ENCODE measurements around the gene ELMO1. TPM values are rescaled to one million over a fixed set of nuclear protein-coding genes. Genes with fewer than 3 reads are reported as not detected.
A peak's percentile ranks its signal among the peaks of the same experiment; 100 is the strongest.

ELMO1 gene
- total and polyA plus RNA-seq, 4 donors, result 6.7 to 51.5 (median 14.8) TPM

GRCh38 chr7:37248396-37248861 lies 200.2 kb downstream of the ELMO1 start:
- 85% methylated on average over 3 of the region's 3 CpGs for WGBS
- H3K27ac ChIP-seq (ENCODE audit: low read depth in 1 of 2, low read length in 2 of 2), result no peak overlapping the region

DNA sequence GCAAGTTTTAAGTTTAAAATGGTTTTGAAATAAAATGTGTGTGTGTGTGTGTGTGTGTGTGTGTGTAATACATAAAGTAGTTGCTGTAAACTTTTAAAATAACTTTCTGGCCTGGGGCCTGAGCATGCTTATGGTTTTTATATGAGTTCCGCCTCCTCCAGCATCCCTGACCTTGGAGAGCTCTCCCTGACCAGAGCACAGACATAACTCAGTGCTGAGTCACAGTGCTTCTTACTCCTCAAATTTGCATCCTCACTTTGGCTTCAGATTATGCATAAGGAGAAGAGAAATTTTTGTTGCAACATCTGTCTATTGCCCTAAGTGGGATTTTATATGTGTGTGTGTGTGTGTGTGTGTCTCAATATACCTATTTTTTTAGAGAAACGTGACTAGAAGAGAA lies 200.8 kb downstream of the ELMO1 start:
- no peak overlapping the region for H3K4me3 ChIP-seq (ENCODE audit: low read depth in 1 of 3, low read length in 3 of 3)
- H3K9ac ChIP-seq (ENCODE audit: low read depth in 1 of 2, low read length in 2 of 2), result no peak overlapping the region
- H3K4me1 ChIP-seq (ENCODE audit: control insufficient read depth in 4 of 4, insufficient read depth in 4 of 4, low read length in 3 of 4), result no peaks in the 10 kb centered on the region
- WGBS, result 83% methylated on average over 2 of the region's 2 CpGs
- H3K9me3 ChIP-seq (ENCODE audit: control insufficient read depth in 4 of 4, low read length in 3 of 4), result no peaks in the 10 kb centered on the region
- H3K36me3 ChIP-seq (ENCODE audit: control insufficient read depth in 4 of 4, insufficient read depth in 3 of 4, low read depth in 1 of 4, low read length in 3 of 4), result peaks cover 0 to 5% (median 1%) of the 10 kb centered on the region in 4 donors
- H3K27ac ChIP-seq (ENCODE audit: low read depth in 1 of 2, low read length in 2 of 2), result no peak overlapping the region
- no peaks in the 10 kb centered on the region for H3K27me3 ChIP-seq (ENCODE audit: control insufficient read depth in 4 of 4, insufficient read depth in 4 of 4, low read length in 3 of 4)
- TF ChIP-seq YY1 (IDR thresholded peaks at IDR 0.05) (no peak), SP1 (IDR thresholded peaks at IDR 0.05) (no peak), ATF3 (IDR thresholded peaks at IDR 0.05) (no peak), JUND (IDR thresholded peaks at IDR 0.05) (no peak), TAF1 (conservative IDR thresholded peaks at IDR 0.05) (no peak), EGR1 (IDR thresholded peaks at IDR 0.05; ENCODE audit: low read depth in 2 of 2) (no peak), ZBTB33 (IDR thresholded peaks at IDR 0.05) (no peak), CTCF (IDR thresholded peaks at IDR 0.05; ENCODE audit: low read depth, low read length, missing input control) (no peak)
- TF ChIP-seq, protein P1, sequence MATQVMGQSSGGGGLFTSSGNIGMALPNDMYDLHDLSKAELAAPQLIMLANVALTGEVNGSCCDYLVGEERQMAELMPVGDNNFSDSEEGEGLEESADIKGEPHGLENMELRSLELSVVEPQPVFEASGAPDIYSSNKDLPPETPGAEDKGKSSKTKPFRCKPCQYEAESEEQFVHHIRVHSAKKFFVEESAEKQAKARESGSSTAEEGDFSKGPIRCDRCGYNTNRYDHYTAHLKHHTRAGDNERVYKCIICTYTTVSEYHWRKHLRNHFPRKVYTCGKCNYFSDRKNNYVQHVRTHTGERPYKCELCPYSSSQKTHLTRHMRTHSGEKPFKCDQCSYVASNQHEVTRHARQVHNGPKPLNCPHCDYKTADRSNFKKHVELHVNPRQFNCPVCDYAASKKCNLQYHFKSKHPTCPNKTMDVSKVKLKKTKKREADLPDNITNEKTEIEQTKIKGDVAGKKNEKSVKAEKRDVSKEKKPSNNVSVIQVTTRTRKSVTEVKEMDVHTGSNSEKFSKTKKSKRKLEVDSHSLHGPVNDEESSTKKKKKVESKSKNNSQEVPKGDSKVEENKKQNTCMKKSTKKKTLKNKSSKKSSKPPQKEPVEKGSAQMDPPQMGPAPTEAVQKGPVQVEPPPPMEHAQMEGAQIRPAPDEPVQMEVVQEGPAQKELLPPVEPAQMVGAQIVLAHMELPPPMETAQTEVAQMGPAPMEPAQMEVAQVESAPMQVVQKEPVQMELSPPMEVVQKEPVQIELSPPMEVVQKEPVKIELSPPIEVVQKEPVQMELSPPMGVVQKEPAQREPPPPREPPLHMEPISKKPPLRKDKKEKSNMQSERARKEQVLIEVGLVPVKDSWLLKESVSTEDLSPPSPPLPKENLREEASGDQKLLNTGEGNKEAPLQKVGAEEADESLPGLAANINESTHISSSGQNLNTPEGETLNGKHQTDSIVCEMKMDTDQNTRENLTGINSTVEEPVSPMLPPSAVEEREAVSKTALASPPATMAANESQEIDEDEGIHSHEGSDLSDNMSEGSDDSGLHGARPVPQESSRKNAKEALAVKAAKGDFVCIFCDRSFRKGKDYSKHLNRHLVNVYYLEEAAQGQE (IDR thresholded peaks at IDR 0.05), result no peak
- no peak for DNase-seq (ENCODE audit: low spot score)

More at GRCh38 chr7:37248396-37248861, 200.2 kb downstream of the ELMO1 start:
- no peaks in the 10 kb centered on the region for H3K9me3 ChIP-seq (ENCODE audit: control insufficient read depth in 4 of 4, low read length in 3 of 4)
- peaks cover 0 to 8% (median 1%) of the 10 kb centered on the region in 4 donors for H3K36me3 ChIP-seq (ENCODE audit: control insufficient read depth in 4 of 4, insufficient read depth in 3 of 4, low read depth in 1 of 4, low read length in 3 of 4)
- no peak overlapping the region for H3K9ac ChIP-seq (ENCODE audit: low read depth in 1 of 2, low read length in 2 of 2)
- no peak for DNase-seq (ENCODE audit: low spot score)
- H3K27me3 ChIP-seq (ENCODE audit: control insufficient read depth in 4 of 4, insufficient read depth in 4 of 4, low read length in 3 of 4), result no peaks in the 10 kb centered on the region
- H3K4me1 ChIP-seq (ENCODE audit: control insufficient read depth in 4 of 4, insufficient read depth in 4 of 4, low read length in 3 of 4), result no peaks in the 10 kb centered on the region
- H3K4me3 ChIP-seq (ENCODE audit: low read depth in 1 of 3, low read length in 3 of 3), result no peak overlapping the region
- peak; percentile 50 for TF ChIP-seq NR2F2 (IDR thresholded peaks at IDR 0.05)
- TF ChIP-seq EGR1 (IDR thresholded peaks at IDR 0.05; ENCODE audit: low read depth in 2 of 2), result no peak
- TF ChIP-seq MAX (IDR thresholded peaks at IDR 0.05), result no peak

Data from liver (tissue), 9 donors.